Measurements from ENCODE around the gene GFRAL.

Gene GFRAL

GRCh38 chr6:55433446-55434130, 106.3 kb downstream of the GFRAL start:
- H3K79me2 ChIP-seq (ENCODE audit: control insufficient read depth, low read length): no peaks in the 10 kb centered on the region
- H3K36me3 ChIP-seq (ENCODE audit: control insufficient read depth, low read length): no peaks in the 10 kb centered on the region
- TF ChIP-seq CTCF (IDR thresholded peaks at IDR 0.05; ENCODE audit: low read depth, low read length, poor library complexity, severe bottlenecking) (no peak), EZH2phosphoT487 (IDR thresholded peaks at IDR 0.05; ENCODE audit: borderline replicate concordance, low read length) (no peak)
- no peaks in the 10 kb centered on the region for H3K4me1 ChIP-seq (ENCODE audit: control insufficient read depth, low read length)
- no peaks in the 10 kb centered on the region for H3K9me3 ChIP-seq (ENCODE audit: control insufficient read depth, insufficient read depth, low read length)
- no peaks in the 10 kb centered on the region for H3K27me3 ChIP-seq (ENCODE audit: control insufficient read depth, low read length)
- no peak overlapping the region for H3K4me2 ChIP-seq (ENCODE audit: low read length)
- H4K20me1 ChIP-seq (ENCODE audit: control insufficient read depth, insufficient read depth, low read depth, low read length): no peaks in the 10 kb centered on the region
- no peaks in the 10 kb centered on the region for H3F3A ChIP-seq (ENCODE audit: control insufficient read depth, insufficient read depth)
- H3K27ac ChIP-seq (ENCODE audit: low read depth, low read length): no peak overlapping the region
- no peaks in the 10 kb centered on the region for H3K9me2 ChIP-seq (replicated peaks; ENCODE audit: control insufficient read depth, low read length)
- no peak overlapping the region for H3K4me3 ChIP-seq (ENCODE audit: low read length)

- Histone ChIP-seq H3F3A (ENCODE audit: control insufficient read depth, insufficient read depth) (no peaks in the 10 kb centered on the region), H3K9me3 (ENCODE audit: control insufficient read depth, insufficient read depth, low read length) (no peaks in the 10 kb centered on the region), H3K79me2 (ENCODE audit: control insufficient read depth, low read length) (no peaks in the 10 kb centered on the region), H3K4me1 (ENCODE audit: control insufficient read depth, low read length) (no peaks in the 10 kb centered on the region), H3K27ac (ENCODE audit: low read depth, low read length) (no peak overlapping the region), H3K27me3 (ENCODE audit: control insufficient read depth, low read length) (no peaks in the 10 kb centered on the region), H3K9me2 (replicated peaks; ENCODE audit: control insufficient read depth, low read length) (no peaks in the 10 kb centered on the region), H3K4me2 (ENCODE audit: low read length) (no peak overlapping the region), H3K36me3 (ENCODE audit: control insufficient read depth, low read length) (no peaks in the 10 kb centered on the region), H4K20me1 (ENCODE audit: control insufficient read depth, insufficient read depth, low read depth, low read length) (no peaks in the 10 kb centered on the region), H3K4me3 (ENCODE audit: low read length) (no peak overlapping the region)
- TF ChIP-seq EZH2phosphoT487 (IDR thresholded peaks at IDR 0.05; ENCODE audit: borderline replicate concordance, low read length) (no peak), CTCF (IDR thresholded peaks at IDR 0.05; ENCODE audit: low read depth, low read length, poor library complexity, severe bottlenecking) (no peak)
Observed at GRCh38 chr6:55437141-55437540, 109.9 kb downstream of the GFRAL start.

- Histone ChIP-seq H3K79me2 (ENCODE audit: control insufficient read depth, low read length) (no peaks in the 10 kb centered on the region), H3K27me3 (ENCODE audit: control insufficient read depth, low read length) (no peaks in the 10 kb centered on the region), H3F3A (ENCODE audit: control insufficient read depth, insufficient read depth) (no peaks in the 10 kb centered on the region), H3K4me2 (ENCODE audit: low read length) (no peak overlapping the region), H3K9me3 (ENCODE audit: control insufficient read depth, insufficient read depth, low read length) (no peaks in the 10 kb centered on the region), H4K20me1 (ENCODE audit: control insufficient read depth, insufficient read depth, low read depth, low read length) (no peaks in the 10 kb centered on the region), H3K27ac (ENCODE audit: low read depth, low read length) (no peak overlapping the region), H3K4me3 (ENCODE audit: low read length) (no peak overlapping the region), H3K36me3 (ENCODE audit: control insufficient read depth, low read length) (no peaks in the 10 kb centered on the region), H3K4me1 (ENCODE audit: control insufficient read depth, low read length) (no peaks in the 10 kb centered on the region), H3K9me2 (replicated peaks; ENCODE audit: control insufficient read depth, low read length) (no peaks in the 10 kb centered on the region)
- TF ChIP-seq EZH2phosphoT487 (IDR thresholded peaks at IDR 0.05; ENCODE audit: borderline replicate concordance, low read length) (no peak), CTCF (IDR thresholded peaks at IDR 0.05; ENCODE audit: low read depth, low read length, poor library complexity, severe bottlenecking) (no peak)
Observed at GRCh38 chr6:55438203-55438602, 110.9 kb downstream of the GFRAL start.

Measured in DOHH2 (cell line).